Iris pigment epithelial cell (primary cell): ENCODE results near the gene ROBO1.
"Not testable (repeated sequence)": the region's sequence is repeated elsewhere in the genome, so short reads cannot be mapped to it uniquely, and the experiment has no call there.

Source experiments
- DNase-seq: peaks from one replicate; pipeline ENCODE4 v3.0.0-alpha.2; 2011; ENCODE audit warnings: low read depth

The ROBO1 gene

DNA sequence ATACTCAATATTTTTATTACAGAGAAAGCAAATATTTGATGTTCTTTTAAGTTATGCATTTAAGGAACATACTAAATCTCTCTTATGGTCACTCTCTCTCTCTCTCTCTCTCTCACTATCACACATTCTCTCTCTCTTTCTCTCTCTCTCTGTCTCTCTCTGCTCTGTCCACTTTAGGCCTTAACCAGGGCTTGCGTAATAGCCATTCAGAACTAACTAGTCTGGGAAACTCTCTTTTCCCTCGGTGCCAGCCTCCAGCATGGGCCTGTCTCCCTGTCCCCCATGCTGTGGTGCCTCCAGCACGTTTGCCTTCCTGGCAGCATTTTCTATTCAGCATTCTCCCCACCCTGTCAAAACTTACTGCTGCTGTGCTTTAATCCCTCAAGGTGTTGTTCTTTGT, 389.7 kb downstream of the ROBO1 start:
- no peak for DNase-seq

DNA sequence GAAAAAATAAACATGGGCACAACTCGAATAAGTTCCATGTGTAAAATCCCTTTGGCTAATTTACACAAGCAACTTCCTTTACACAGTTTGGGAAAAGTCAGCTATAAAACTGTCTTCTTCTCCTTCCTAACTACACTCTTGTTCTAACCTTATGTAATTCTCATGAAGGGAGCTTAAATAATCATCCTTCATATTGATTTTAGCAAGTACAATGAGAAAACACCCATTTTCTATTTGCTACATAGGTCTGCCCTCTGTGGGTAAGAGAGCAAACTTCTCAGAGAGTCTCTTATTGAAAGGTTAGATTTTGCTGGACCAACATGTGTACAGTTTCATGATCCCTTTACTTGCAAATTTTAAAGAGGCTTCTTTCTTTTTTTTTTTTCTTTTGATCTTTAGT, 398.5 kb downstream of the ROBO1 start:
- DNase-seq = peak; percentile 46

DNA sequence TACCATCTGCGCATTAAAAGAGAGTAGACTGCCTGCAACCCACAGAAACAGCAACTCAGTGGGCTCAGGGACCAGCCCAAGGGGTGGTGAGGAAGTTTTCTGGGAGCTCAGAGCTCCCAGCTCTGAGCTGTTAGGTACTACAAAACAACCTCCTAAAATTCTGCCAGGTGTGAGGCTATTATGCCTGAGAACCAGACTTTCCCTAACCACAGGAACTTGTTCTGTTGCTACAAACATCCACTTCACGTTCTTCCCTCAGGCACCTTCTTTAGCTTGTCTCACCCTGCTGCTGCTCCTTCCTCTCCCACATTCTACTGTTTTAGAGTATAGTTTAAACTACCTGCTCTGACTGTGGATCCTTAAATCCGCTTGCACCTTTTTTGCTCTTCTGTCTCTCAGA, 399.4 kb downstream of the ROBO1 start:
- no peak for DNase-seq

DNA sequence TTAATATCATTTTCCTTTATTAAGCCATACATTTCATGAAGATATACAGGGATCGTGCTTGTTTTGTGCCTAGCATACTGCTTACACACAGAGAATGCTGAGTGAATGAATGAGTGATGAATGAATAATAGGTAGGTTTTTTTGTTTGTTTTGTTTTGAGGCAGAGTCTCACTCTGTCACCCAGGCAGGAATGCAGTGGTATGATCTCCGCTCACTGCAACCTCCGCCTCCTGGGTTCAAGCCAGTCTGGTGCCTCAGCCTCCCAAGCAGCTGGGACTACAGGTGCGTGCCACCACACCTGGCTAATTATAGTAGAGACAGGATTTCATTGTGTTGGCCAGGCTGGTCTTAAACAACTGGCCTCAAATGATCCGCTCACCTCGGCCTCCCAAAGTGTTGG, 400.0 kb downstream of the ROBO1 start:
- no peak for DNase-seq

DNA sequence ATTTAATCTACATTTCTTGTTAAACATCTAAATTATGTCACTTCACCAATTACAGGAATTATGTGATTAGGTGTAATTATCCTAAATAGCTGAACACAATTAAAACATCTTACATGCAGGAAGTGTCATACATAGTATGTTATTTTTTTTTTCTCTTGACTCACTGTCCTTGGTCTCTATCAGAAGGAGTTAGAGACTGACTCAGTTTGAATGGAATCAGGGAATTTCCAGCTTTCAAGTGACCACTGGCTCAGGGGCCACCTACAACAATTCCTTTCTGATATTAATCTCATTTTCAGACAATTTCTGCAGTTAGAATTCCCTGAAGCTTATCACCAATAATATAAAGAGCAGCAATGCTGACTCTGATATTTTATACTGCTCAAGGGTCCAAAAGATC, 400.7 kb downstream of the ROBO1 start:
- peak; percentile 84 for DNase-seq

DNA sequence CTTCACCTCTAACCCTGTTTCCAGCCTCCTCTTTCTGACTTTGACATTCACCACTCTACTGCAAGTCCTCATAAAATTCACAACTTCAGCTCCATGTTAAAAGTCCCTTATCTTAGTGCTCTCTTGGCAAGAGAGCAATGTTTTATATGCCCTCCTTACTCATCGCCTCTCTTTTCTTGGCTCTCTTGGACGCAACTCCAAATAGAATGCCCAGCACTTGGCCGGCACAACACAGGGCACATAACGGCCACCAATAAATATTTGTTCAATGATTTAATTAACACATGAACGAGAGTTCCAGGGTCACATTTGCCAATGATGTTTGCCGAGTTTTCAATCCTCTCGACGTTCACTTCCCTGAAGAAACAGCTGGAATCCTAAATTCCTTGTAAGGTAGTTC, 401.4 kb downstream of the ROBO1 start:
- DNase-seq = no peak

DNA sequence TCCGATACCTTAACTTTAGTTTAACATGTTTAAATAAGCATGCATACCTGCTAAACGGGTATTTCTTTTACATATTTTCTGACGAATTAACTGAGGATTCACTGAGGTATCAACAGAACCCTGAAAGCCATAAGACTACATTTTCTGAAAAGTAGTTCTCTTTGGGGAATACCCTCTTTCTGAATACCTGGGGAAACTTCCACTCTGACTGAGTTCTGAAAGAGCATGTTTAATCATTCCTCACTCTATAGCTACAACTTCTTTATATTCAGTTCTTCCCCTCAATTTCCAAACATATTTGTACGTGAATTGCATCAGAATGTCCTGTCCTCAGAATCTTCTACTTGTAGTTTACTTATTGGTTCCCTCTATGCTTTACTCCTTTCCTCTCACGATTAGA, 403.0 kb downstream of the ROBO1 start:
- DNase-seq = no peak

DNA sequence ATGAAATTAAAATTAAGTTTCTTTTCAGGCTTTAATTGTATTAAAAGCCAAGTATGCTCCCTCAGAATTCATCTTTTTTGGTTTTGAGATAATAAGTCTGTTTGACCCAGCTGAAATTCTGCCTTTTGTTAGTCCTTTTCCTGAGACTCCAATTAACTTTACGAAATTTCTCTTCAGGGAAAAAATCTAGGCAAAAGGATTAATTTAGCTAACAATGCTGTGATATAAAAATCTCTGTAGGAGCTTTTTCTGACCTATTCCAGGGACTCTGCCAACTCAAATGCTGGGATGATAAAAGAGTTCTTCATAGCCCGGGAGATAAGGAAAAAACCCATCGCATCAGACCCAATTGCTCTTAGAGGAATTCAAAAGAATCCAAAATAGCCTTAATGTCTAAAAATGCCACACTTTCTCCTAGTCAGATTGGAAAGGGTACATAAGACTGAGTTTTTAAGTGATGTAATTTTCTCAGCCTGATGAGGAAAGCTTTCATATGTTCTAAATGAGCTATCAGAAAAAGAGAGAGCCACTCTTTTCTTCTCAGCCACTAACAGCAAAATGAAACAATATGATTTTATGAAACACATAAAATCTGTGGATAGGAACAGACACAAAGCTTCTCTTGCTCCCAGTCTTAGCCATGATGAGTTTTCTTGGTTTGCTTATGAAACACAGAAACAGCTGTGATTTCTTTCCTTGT, 405.1 kb downstream of the ROBO1 start:
- no peak for DNase-seq

DNA sequence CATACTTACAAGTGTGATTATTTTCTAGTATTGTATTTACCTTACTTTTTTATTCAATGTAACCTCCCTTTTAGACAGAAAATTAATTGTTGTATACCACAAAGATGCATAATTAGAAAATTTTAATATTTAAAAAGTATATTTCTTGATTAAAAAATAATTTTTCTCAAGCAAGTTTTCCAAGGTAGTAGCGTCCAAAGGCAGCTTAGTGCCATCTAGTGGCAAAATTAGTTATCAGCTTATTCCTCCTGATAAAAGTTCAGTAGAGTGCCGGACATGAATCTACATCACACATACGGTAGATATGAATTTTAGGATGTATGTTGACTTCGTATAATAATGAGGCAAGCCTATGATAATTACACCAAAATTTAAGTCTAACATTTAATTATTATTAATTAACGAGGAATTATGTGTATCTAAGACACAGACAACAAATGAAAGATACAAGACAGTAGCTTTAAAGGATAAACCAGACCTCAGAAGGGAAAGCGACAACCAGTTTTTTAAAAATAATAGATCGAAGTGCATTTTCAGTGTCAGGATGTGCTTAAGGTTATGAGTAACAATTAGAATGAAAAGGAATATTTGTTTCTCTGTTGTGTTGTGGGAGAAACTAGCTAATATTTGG, 405.9 kb downstream of the ROBO1 start:
- DNase-seq = peak; percentile 55

DNA sequence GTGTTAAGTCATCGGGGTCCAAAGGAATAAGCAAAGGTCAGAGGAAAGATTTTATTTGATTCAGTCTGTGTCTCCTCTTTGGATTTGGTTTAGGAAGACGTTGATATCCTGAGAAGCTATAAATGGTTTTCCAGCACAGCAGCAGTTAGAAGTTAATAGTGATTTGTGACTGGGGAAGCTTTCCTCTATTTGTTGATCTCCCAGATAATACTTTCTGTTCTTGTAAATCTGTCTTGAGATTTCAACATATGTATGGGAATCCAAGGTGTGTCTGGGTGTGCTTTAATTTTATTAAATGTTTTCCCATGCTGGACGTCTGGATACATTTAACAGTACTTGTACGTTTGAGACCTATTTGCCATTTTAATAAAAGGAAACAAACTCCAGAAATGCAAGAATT, 409.5 kb downstream of the ROBO1 start:
- DNase-seq = no peak

DNA sequence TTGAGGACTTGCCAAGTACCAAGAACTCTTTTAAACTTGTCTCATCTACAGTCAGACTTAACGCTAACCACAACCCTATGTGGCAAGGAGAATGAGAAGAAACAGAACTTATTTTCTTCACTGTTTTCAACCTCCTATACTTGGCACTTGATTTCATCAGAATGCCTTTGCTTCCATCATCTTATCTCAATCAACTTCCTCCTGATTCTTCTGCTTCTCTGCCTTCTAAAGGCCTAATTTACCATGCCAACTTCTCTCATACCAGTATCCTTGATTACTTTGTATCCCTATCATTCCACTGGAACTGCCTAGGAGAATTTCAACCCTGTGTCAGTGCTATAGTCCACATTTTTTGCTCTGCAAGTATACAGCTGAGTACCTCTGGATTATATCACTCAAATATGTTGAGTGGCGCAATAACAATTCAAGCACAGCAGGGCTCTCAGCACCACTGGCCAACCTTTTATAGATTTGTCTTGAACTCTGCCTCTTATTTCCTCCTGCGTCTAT, 413.6 kb downstream of the ROBO1 start:
- peak; percentile 28 for DNase-seq

DNA sequence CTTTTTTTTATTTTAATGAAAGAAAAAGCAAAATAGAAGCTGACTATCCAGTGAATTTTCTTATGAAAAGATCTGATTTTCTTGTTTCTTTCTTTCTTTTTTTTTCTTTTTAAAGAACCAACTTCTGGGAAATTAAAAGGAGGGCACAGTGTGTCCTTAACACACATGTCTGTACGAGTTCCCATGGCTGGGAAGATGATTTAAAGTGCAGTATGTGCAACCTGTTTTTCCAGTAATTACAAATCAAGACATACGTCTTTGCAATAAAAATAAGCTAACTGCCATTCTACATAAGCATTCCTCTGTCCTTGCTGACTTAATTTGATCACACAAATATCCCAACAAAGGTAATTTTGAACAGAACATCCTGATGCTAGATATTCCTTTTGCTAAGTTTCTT, 416.1 kb downstream of the ROBO1 start:
- DNase-seq = no peak

DNA sequence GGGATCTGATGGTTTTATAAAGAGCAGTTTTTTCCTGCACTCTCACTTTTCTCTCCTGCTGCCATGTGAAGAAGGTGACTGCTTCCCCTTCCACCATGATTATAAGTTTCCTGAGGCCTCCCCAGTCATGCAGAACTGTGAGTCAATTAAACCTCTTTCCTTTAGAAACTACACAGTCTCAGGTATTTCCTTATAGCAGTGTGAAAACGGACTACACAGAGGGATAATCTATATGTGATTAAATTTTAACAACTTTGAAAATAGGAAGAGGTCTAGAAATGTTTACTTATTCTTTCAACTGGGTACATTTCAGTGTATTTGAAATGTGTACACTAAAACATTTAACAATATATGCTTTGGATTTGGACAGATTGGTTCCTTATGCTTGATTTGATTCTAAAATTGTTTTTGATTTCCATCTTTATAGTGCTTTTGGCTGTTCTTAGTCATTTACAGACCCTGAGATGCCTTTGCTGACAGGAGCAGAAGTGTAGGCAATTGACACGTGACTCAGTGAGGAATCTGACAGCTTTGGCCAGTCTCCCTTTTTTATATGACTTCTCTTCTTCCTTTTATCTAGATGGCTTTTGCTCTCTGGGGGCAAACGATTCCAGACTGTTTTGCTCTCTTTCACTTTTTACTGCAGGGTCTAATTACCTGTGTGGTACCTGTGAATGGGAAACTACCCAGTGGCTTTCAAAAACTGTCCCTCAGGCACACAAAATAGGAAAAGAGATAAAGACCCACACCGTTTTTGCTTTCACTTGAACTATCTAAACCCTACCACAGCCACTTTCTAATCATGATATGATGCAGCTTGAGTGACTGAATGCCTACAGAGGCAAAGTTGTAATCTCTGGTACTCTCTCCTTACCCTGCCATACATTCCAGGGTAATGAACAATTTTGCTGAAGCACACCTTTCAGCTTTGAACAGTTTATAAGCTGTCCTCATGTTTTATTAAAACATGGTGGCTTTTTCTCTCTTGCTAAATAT, 422.6 kb downstream of the ROBO1 start:
- DNase-seq = no peak

DNA sequence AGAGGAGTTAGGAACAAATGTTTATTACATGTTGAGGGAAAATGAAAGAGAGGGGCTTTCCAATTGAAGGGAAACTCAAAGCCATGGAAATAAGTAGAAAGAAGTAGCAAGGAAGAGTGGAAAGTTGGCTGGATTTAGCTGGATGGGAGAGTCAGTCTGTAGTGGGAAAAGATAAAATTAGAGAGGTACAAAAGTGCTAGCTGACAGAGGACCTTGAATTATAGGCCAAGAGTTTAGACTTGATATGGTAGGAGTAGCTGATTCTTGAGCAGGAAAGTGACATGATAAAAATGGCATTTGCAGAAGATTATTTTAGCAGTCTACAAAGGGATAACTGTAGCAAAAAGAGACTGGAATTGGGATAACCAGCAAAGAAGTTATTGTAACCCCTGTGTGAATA, 425.8 kb downstream of the ROBO1 start:
- DNase-seq = no peak

DNA sequence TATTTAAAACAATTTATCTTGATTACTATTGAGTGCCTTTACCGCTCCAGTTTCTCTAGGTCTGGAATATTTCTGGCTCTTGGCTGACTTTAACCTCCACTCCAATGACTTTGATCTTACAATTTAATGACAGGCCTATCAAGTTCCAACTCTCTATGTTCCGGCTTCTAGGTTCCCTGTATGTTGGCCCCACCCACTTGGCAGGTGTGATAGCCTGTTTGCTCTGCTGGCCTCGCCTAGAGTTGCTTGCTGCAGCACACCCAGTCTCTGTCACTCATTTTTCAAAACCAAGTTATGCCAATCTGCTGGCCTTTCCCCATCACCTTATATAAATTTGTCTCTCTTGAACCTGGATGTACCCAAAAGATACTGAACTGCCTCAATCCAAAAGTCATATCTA, 428.0 kb downstream of the ROBO1 start:
- no peak for DNase-seq

DNA sequence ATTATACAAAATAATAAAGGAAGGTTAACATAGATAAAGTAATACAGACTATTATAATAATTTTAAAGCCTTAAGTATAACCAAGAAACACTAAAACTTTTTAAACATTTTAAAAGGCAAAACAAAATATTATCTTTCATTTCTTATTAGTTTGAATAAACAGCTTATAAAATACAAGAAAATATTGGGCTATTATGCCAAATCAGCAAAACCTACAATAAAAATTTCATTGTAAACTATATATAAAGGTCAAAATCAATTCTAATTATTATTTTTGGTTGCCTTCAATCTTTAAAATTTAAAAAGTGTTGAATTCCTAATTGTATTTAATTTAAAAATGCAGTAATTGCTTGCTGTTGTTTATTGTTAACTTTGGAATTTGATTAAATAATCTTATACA, 430.0 kb downstream of the ROBO1 start:
- no peak for DNase-seq

DNA sequence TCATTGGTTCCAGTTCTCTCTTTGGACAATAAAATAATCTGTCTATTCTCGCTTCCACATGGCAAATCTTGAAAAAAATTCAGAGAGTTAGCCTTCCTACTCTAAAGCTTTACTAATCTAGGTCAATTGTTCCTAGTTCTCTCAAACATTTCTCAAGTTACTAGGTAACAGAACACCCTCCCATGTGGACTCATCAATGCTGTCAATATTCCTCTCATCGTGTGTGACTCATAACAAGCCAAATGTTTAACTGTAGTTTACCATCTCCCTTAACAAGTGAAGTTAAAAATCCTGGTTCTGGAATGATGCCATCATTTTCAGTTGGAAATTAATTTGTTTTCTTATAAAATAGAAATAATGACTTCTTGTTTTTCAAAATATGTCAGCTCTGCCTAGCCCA, 438.6 kb downstream of the ROBO1 start:
- peak; percentile 67 for DNase-seq

DNA sequence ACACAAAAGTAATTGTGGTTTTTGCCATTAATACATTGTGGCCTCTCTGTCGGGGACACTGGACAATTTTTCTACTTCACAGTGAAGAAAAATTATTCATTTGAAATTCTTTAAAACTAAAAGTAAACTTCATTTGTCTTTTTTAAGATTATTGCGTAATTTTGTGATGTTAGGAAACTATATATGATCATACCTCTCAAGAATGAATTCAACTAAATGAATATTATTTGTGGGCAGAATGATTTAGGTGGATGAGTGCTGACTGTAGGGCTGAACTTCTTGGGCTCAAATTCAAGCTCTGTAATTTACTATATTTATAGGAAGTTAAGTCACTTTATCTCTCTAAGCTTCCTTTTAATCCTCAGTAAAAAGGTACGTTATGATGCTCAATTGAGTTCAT, 441.2 kb downstream of the ROBO1 start:
- DNase-seq = peak; percentile 72

DNA sequence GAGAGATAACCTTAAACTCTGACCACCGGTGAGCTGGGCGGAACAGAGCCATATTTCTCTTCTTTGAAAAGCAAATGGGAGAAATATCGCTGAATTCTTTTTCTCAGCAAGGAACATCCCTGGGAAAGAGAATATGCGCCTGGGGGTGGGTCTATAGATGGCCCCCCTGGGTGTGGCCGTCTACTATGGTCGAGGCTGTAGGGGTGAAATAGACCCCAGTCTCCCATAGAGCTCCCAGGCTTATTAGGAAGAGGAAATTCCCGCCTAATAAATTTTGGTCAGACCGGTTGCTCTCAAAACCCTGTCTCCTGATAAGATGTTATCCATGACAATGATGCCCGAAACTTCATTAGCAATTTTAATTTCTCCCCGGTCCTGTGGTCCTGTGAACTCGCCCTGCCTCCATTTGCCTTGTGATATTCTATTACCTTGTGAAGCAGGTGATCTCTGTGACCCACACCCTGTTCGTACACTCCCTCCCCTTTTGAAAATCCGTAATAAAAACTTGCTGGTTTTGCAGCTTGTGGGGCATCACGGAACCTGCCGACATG, 441.9 kb downstream of the ROBO1 start:
- DNase-seq = not testable (repeated sequence)

DNA sequence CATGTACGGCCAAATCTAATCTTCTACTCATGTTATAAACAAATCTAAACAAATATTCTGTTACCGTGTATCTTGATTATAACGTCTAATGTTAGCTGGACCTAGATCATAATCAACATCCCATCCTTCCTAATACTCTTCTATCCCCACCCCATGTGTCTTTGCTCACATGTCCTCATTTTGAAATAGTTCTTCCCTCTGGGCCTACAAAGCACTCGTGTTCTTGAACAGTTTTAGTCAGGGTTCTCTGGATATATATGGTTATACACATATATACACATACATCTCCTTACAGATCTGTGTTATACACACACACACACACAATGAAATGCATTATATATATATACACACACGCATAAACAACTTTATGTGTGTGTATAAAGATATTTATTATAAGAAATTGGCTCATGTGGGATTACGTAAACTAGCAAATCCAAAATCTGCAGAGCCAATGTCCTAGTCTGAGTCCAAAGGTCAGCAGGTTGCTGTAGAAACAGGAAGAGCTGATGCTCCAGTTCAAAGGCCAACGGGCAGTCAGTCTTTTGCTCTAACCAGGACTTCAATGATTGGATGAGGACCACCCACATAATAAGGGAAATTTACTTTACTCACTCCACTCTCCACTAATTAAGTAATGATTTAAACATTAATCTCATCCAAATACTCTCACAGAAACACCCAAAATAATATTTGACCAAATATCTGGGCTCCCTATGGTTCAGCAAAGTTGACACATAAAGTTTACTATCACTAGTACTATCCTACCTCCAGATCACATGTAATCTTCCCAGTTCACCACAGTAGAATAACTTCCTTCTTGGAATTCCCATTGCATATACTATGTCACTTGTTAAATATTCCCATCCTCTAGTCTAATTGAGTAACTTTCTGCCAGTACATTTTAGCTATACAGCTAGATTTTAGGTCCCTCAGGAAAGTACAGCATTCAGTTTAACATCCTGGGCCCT, 450.0 kb downstream of the ROBO1 start:
- DNase-seq = no peak

DNA sequence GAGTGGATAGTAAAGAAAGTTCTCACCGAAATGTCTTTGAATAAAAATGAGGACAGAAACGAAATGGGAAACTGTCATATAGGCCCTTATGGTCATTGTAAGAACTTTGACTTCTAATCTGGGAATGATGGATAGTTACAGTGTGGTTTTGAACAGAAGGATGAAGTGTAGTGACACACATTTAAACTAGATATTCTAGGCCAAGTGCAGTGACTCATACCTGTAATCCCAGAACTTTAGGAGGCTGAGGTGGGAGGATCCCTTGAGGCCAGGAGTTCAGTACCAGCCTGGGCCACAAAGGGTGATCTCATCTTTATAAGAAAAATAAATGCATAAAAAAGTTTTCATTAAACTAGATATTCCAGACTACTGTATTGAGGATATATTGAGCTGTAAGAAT, 452.8 kb downstream of the ROBO1 start:
- DNase-seq = no peak
